WTC11 (cell line): Measurements from ENCODE around the gene TNRC18. TPM values are rescaled to one million over a fixed set of nuclear protein-coding genes. Genes with fewer than 3 reads are reported as not detected.
A peak's percentile ranks its signal among the peaks of the same experiment; 100 is the strongest.

Source experiments
- ATAC-seq: fragments of 200-7000 bp; cut with Tn5 transposase; 2 replicates; pipeline ENCODE4 v1.10.0; 2021; ENCODE audit warnings: mild to moderate bottlenecking, moderate library complexity
- CTCF ChIA-PET: fragments of 300-600 bp; sonication (Branson Sonifier 250); formaldehyde crosslinking; loops from one replicate; lab custom pipeline; 2021; ENCODE audit warnings: antibody characterized with exemption; lab: Charles Lee
- POLR2A ChIA-PET: fragments of 350-600 bp; sonication (Branson Sonifier 250); formaldehyde crosslinking; loops from one replicate; lab custom pipeline; 2021; ENCODE audit warnings: antibody characterized with exemption; lab: Charles Lee
- DNase-seq: peaks from one replicate; pipeline ENCODE4 v3.0.0; 2021; ENCODE audit warnings: low spot score
- H3K27ac Mint-ChIP-seq: 2 replicates; pipeline ENCODE4 v1.8.0; 2021; ENCODE audit warnings: mixed read lengths
- H3K27me3 Mint-ChIP-seq: 2 replicates; pipeline ENCODE4 v1.8.0; 2021; ENCODE audit warnings: low read depth, mild to moderate bottlenecking, moderate library complexity, mixed read lengths
- H3K36me3 Mint-ChIP-seq: 2 replicates; pipeline ENCODE4 v1.8.0; 2021; ENCODE audit warnings: mixed read lengths
- H3K4me1 Mint-ChIP-seq: 2 replicates; pipeline ENCODE4 v1.8.0; 2022; ENCODE audit warnings: mixed read lengths
- H3K4me3 Mint-ChIP-seq: 2 replicates; pipeline ENCODE4 v1.8.0; 2021; ENCODE audit warnings: mild to moderate bottlenecking, moderate library complexity, mixed read lengths
- H3K9me3 Mint-ChIP-seq: 2 replicates; pipeline ENCODE4 v1.8.0; 2021; ENCODE audit warnings: mixed read lengths
- CBFB ChIP-seq: sonication (generic); formaldehyde crosslinking; IDR thresholded peaks from 2 replicates; pipeline ENCODE4 v1.8.1; 2022; ENCODE audit warnings: mild to moderate bottlenecking, low read depth, missing genetic modification reagents
- CREM ChIP-seq: sonication (generic); formaldehyde crosslinking; IDR thresholded peaks from 2 replicates; pipeline ENCODE4 v1.8.1; 2022; ENCODE audit warnings: mild to moderate bottlenecking, missing genetic modification reagents, moderate library complexity
- FOXK1 ChIP-seq: sonication (generic); formaldehyde crosslinking; IDR thresholded peaks from 2 replicates; pipeline ENCODE4 v1.8.0; 2022; ENCODE audit warnings: mild to moderate bottlenecking, moderate library complexity, missing genetic modification reagents
- GABPB1 ChIP-seq: sonication (generic); formaldehyde crosslinking; IDR thresholded peaks from 2 replicates; pipeline ENCODE4 v1.8.1; 2023; ENCODE audit warnings: mild to moderate bottlenecking, missing genetic modification reagents
- HMGXB4 ChIP-seq: sonication (generic); formaldehyde crosslinking; IDR thresholded peaks from 2 replicates; pipeline ENCODE4 v1.8.1; 2023; ENCODE audit warnings: mild to moderate bottlenecking, moderate library complexity, missing genetic modification reagents
- IRF2 ChIP-seq: sonication (generic); formaldehyde crosslinking; IDR thresholded peaks from 2 replicates; pipeline ENCODE4 v1.8.0; 2022; ENCODE audit warnings: low read depth, missing genetic modification reagents, borderline replicate concordance
- KAT7 ChIP-seq: sonication (generic); formaldehyde crosslinking; IDR thresholded peaks from 2 replicates; pipeline ENCODE4 v1.8.1; 2023; ENCODE audit warnings: missing genetic modification reagents, mild to moderate bottlenecking, borderline replicate concordance
- MXD4 ChIP-seq: fragments of 250-450 bp; sonication (Bioruptor Pico); IDR thresholded peaks from 2 replicates; pipeline ENCODE4 v1.8.0; 2021; ENCODE audit warnings: mild to moderate bottlenecking, moderate library complexity, borderline replicate concordance
- MYBL2 ChIP-seq: sonication (generic); formaldehyde crosslinking; IDR thresholded peaks from 2 replicates; pipeline ENCODE4 v1.8.1; 2023; ENCODE audit warnings: mild to moderate bottlenecking, moderate library complexity, missing genetic modification reagents
- NFE2L1 ChIP-seq: sonication (generic); formaldehyde crosslinking; IDR thresholded peaks from 2 replicates; pipeline ENCODE4 v1.8.1; 2023; ENCODE audit warnings: missing genetic modification reagents
- NFYB ChIP-seq: sonication (generic); formaldehyde crosslinking; conservative IDR thresholded peaks from 2 replicates; pipeline ENCODE4 v1.8.0; 2022; ENCODE audit warnings: low read depth, missing genetic modification reagents
- NR3C1 ChIP-seq: sonication (generic); formaldehyde crosslinking; conservative IDR thresholded peaks from 2 replicates; pipeline ENCODE4 v1.8.1; 2023; ENCODE audit warnings: low read depth, mild to moderate bottlenecking, missing genetic modification reagents
- RORB ChIP-seq: fragments of 250-450 bp; sonication (Bioruptor Pico); IDR thresholded peaks from 2 replicates; pipeline ENCODE4 v1.9.0; 2021; ENCODE audit warnings: mild to moderate bottlenecking
- SOX15 ChIP-seq: fragments of 250-450 bp; sonication (Bioruptor Pico); IDR thresholded peaks from 2 replicates; pipeline ENCODE4 v1.9.0; 2021; ENCODE audit warnings: mild to moderate bottlenecking
- TCF7 ChIP-seq: sonication (generic); formaldehyde crosslinking; IDR thresholded peaks from 2 replicates; pipeline ENCODE4 v1.8.0; 2022; ENCODE audit warnings: mild to moderate bottlenecking, low read depth, missing genetic modification reagents, moderate library complexity
- ZBTB21 ChIP-seq: sonication (generic); formaldehyde crosslinking; IDR thresholded peaks from 2 replicates; pipeline ENCODE4 v1.8.1; 2023; ENCODE audit warnings: mild to moderate bottlenecking, missing genetic modification reagents, borderline replicate concordance
- ZNF219 ChIP-seq: sonication (generic); formaldehyde crosslinking; IDR thresholded peaks from 2 replicates; pipeline ENCODE4 v1.8.0; 2023; ENCODE audit warnings: missing genetic modification reagents, mild to moderate bottlenecking, borderline replicate concordance
- ZNF263 ChIP-seq: sonication (generic); formaldehyde crosslinking; IDR thresholded peaks from 2 replicates; pipeline ENCODE4 v1.8.1; 2022; ENCODE audit warnings: low read depth, mild to moderate bottlenecking, moderate library complexity, missing genetic modification reagents
- ZNF317 ChIP-seq: sonication (generic); formaldehyde crosslinking; IDR thresholded peaks from 2 replicates; pipeline ENCODE4 v1.8.1; 2023; ENCODE audit warnings: low read depth, mild to moderate bottlenecking, moderate library complexity, missing genetic modification reagents, borderline replicate concordance
- total RNA-seq: library from RNA; stranded (reverse); gene quantifications from 3 replicates; pipeline ENCODE4 v1.2.3, GENCODE V29; 2021
- TF ChIP-seq, protein P1 (sequence below): sonication (generic); formaldehyde crosslinking; IDR thresholded peaks from 2 replicates; pipeline ENCODE4 v1.8.0; 2023; ENCODE audit warnings: missing genetic modification reagents
- TF ChIP-seq, protein P2 (sequence below): sonication (generic); formaldehyde crosslinking; IDR thresholded peaks from 2 replicates; pipeline ENCODE4 v1.8.1; 2022; ENCODE audit warnings: low read depth, missing genetic modification reagents, borderline replicate concordance
- TF ChIP-seq, protein P3 (sequence below): sonication (generic); formaldehyde crosslinking; IDR thresholded peaks from 2 replicates; pipeline ENCODE4 v1.8.1; 2023; ENCODE audit warnings: mild to moderate bottlenecking, missing genetic modification reagents, moderate library complexity

Gene TNRC18
- total RNA-seq, 1 experiment from 2014 or later, result 55.0 TPM

GRCh38 chr7:5421714-5422395 is 1.8 kb downstream of the TNRC18 start:
- no peak for DNase-seq
- CTCF ChIA-PET, result interaction anchor here (0.6 to 2.2 kb wide), 9 partner anchors 14 to 726 kb away, joined by 3 to 8 read pairs (median 4); no protein-coding TSS in a partner anchor

DNA sequence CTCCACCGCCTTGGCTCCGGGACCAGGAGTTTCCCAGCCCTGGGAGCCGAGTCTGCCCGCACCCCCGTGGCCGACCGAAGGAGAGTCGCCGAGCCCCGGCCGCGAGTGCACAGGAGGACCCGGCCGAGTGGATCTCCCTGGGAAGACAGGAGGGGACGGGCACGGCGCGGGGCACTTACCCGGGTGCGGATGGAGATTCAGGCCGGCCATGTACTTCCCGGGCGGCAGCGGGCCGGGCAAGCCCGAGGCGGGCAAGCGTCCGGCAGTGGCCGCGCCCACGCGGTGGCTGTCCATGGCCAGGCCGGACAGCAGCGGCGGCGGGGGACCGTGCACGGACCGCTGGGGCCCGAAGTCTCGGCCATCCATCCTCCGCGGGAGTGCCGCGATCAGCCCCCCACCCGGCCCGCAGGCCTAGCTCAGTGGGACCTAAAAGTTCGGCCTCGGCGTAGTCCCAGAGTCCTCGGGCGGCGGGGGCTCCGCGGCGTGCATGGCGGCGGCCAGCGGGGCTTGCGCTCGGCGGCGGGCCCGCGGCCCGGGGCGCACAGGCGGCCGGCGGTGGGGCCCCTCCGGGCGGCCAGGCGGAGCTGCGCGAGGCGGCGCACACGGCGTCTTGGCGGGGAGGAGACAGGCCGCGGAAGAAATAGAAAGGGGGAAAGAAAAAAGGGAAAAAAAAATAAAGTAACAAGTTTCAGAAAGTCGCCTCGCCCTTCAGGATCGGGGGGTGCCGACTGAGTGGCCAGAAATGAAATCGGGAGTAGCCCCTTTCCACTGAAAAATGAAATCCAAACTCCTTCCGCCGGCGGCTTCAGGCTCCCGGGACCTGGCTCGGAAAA is 2.5 kb downstream of the TNRC18 start:
- Mint-ChIP-seq H3K27me3 (peaks cover 81% of the 10 kb centered on the region), H3K27ac (no peak overlapping the region), H3K4me3 (peak overlapping the region; percentile 76), H3K9me3 (no peaks in the 10 kb centered on the region), H3K4me1 (peaks cover 23% of the 10 kb centered on the region), H3K36me3 (no peaks in the 10 kb centered on the region)
- ChIA-PET POLR2A (interaction anchor here (0.7 kb wide), 1 partner anchor 91 kb away, joined by 3 read pairs; no protein-coding TSS in a partner anchor), CTCF (interaction anchor here (0.9 to 1.5 kb wide), 4 partner anchors 13 to 257 kb away, joined by 3 to 6 read pairs (median 4); no protein-coding TSS in a partner anchor)
- TF ChIP-seq NFYB (CRISPR knock-in tag) (no peak), ZNF219 (CRISPR knock-in tag) (0 out of 2 replicates have a peak, but pooled peaks have one; percentile 35)
- ATAC-seq, result no peak
- no peak for DNase-seq

More at GRCh38 chr7:5421714-5422395, 1.8 kb downstream of the TNRC18 start:
- Mint-ChIP-seq H3K4me1 (peaks cover 23% of the 10 kb centered on the region), H3K27me3 (peaks cover 73% of the 10 kb centered on the region), H3K27ac (no peak overlapping the region; the same call in 1 of the 2 replicates), H3K4me3 (peak overlapping the region; percentile 75), H3K36me3 (no peaks in the 10 kb centered on the region), H3K9me3 (no peaks in the 10 kb centered on the region)
- ATAC-seq, result no peak
- TF ChIP-seq HMGXB4 (CRISPR knock-in tag) (no peak), SOX15 (CRISPR knock-in tag) (no peak), CBFB (CRISPR knock-in tag) (no peak), NR3C1 (CRISPR knock-in tag) (no peak), NFE2L1 (CRISPR knock-in tag) (no peak), ZNF263 (no peak), TCF7 (CRISPR knock-in tag) (no peak), ZBTB21 (no peak), CREM (CRISPR knock-in tag) (no peak), ZNF317 (CRISPR knock-in tag) (no peak), KAT7 (CRISPR knock-in tag) (no peak), MXD4 (CRISPR knock-in tag) (no peak), IRF2 (CRISPR knock-in tag) (no peak), MYBL2 (no peak), FOXK1 (CRISPR knock-in tag) (no peak), RORB (no peak), GABPB1 (CRISPR knock-in tag) (no peak; the same call in 1 of the 2 replicates)
- TF ChIP-seq, protein P1, sequence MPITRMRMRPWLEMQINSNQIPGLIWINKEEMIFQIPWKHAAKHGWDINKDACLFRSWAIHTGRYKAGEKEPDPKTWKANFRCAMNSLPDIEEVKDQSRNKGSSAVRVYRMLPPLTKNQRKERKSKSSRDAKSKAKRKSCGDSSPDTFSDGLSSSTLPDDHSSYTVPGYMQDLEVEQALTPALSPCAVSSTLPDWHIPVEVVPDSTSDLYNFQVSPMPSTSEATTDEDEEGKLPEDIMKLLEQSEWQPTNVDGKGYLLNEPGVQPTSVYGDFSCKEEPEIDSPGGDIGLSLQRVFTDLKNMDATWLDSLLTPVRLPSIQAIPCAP (CRISPR knock-in tag), result no peak
- TF ChIP-seq, protein P2, sequence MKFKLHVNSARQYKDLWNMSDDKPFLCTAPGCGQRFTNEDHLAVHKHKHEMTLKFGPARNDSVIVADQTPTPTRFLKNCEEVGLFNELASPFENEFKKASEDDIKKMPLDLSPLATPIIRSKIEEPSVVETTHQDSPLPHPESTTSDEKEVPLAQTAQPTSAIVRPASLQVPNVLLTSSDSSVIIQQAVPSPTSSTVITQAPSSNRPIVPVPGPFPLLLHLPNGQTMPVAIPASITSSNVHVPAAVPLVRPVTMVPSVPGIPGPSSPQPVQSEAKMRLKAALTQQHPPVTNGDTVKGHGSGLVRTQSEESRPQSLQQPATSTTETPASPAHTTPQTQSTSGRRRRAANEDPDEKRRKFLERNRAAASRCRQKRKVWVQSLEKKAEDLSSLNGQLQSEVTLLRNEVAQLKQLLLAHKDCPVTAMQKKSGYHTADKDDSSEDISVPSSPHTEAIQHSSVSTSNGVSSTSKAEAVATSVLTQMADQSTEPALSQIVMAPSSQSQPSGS (CRISPR knock-in tag), result no peak
- TF ChIP-seq, protein P3, sequence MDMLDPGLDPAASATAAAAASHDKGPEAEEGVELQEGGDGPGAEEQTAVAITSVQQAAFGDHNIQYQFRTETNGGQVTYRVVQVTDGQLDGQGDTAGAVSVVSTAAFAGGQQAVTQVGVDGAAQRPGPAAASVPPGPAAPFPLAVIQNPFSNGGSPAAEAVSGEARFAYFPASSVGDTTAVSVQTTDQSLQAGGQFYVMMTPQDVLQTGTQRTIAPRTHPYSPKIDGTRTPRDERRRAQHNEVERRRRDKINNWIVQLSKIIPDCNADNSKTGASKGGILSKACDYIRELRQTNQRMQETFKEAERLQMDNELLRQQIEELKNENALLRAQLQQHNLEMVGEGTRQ (CRISPR knock-in tag), result no peak
- POLR2A ChIA-PET, result interaction anchor here (0.9 to 1.4 kb wide), 2 partner anchors 14 to 48 kb away, joined by 3 to 4 read pairs; no protein-coding TSS in a partner anchor
